ENCODE data around the gene GNA14. TPM values are rescaled to one million over a fixed set of nuclear protein-coding genes. Genes with fewer than 3 reads are reported as not detected.

The GNA14 gene
- total and polyA plus RNA-seq, 2 of the 8 experiments (the other 6 are each of a cell fraction or from before 2014, with no cell fraction given) = 3.4 to 6.3 TPM

GRCh38 chr9:77647267-77648233 is 572 bp downstream of the GNA14 start:
- Histone ChIP-seq H2BK15ac (ENCODE audit: low read length) (peak overlapping the region; percentile 61; the same call in 1 of the 2 replicates), H3K4me1 (replicated peaks in 1 of 4; ENCODE audit: control insufficient read depth in 3 of 4, insufficient read depth in 4 of 4, low read length in 3 of 4) (peaks cover 0 to 17% (median 4%) of the 10 kb centered on the region in 4 experiments; a peak in 6 of 7 replicates), H3K4ac (replicated peaks; ENCODE audit: insufficient read length, low read depth, low read length) (no peak overlapping the region), H3K23ac (ENCODE audit: insufficient read length) (no peak overlapping the region), H3K79me1 (ENCODE audit: low read depth, low read length) (no peaks in the 10 kb centered on the region), H2BK12ac (ENCODE audit: low read depth, low read length) (peak overlapping the region; percentile 84), H4K20me1 (replicated peaks in 1 of 2; ENCODE audit: control insufficient read depth in 1 of 2, insufficient read depth in 2 of 2, low read length in 2 of 2) (no peaks in the 10 kb centered on the region), H4K8ac (ENCODE audit: extremely low read depth, insufficient read depth, low read length) (peak overlapping the region; percentile 87), H2BK5ac (ENCODE audit: low read depth, low read length) (peak overlapping the region; percentile 35; the same call in 1 of the 2 replicates), H3K36me3 (ENCODE audit: control insufficient read depth in 2 of 4, insufficient read depth in 4 of 4, low read length in 3 of 4) (no peaks in the 10 kb centered on the region), H3K14ac (ENCODE audit: insufficient read length) (no peak overlapping the region), H3K23me2 (ENCODE audit: low read depth, low read length) (peaks cover 19% of the 10 kb centered on the region), H2BK120ac (replicated peaks; ENCODE audit: low read depth, low read length) (no peak overlapping the region), H4K5ac (ENCODE audit: insufficient read length, low read depth, low read length) (no peak overlapping the region), H4K91ac (replicated peaks; ENCODE audit: insufficient read length, low read length) (peak overlapping the region; percentile 5), H3K56ac (replicated peaks; ENCODE audit: insufficient read length, low read depth, low read length) (no peak overlapping the region), H2AFZ (ENCODE audit: low read length) (peak overlapping the region; percentile 94), H3K9me3 (ENCODE audit: insufficient read depth in 2 of 2, low read depth in 1 of 2, low read length in 1 of 2) (no peaks in the 10 kb centered on the region), H2AK5ac (ENCODE audit: low read depth, low read length) (no peak overlapping the region), H2BK20ac (ENCODE audit: low read length) (0 out of 2 replicates have a peak overlapping the region, but pooled peaks have one; percentile 44), H3K4me3 (ENCODE audit: extremely low read depth in 1 of 4, insufficient read depth in 2 of 4, low read depth in 3 of 4, low read length in 4 of 4) (peak overlapping the region; percentile 47 to 79 (median 75)), H3K18ac (ENCODE audit: extremely low read depth, low read length) (peak overlapping the region; percentile 71), H3K79me2 (ENCODE audit: control insufficient read depth in 1 of 2, insufficient read depth in 2 of 2, low read length in 2 of 2) (no peaks in the 10 kb centered on the region), H3K4me2 (ENCODE audit: insufficient read depth in 1 of 2, low read depth in 2 of 2, low read length in 2 of 2) (peak overlapping the region; percentile 87 to 96), H3K9ac (replicated peaks in 1 of 4; ENCODE audit: extremely low read depth in 1 of 4, low read depth in 3 of 4, low read length in 3 of 4) (peak overlapping the region in 3 of 4 experiments; percentile 34 to 69 (median 43); a peak in 5 of 7 replicates), H3K27me3 (replicated peaks in 1 of 4; ENCODE audit: control insufficient read depth in 3 of 4, extremely low read depth in 1 of 4, insufficient read depth in 3 of 4, low read length in 3 of 4) (peaks cover 6 to 32% (median 21%) of the 10 kb centered on the region in 4 experiments), H3K27ac (ENCODE audit: low read depth, low read length) (no peak overlapping the region)
- CTCF ChIA-PET (ENCODE audit: partially characterized antibody) = interaction anchor here (0.6 to 7.9 kb wide), 22 partner anchors 9 to 388 kb away, joined by 3 to 102 read pairs (median 4); no protein-coding TSS in a partner anchor
- DNase-seq (ENCODE audit: low read depth in 1 of 2, low spot score in 2 of 2) (peak in 1 of 2 experiments; percentile 80), FAIRE-seq (no peak)
- WGBS, 2 experiments (ENCODE audit: extremely low coverage in 1 of 2, insufficient coverage in 1 of 2, insufficient read length in 1 of 2, insufficient replicate concordance in 2 of 2, low coverage in 1 of 2, low lambda C conversion rate in 2 of 2, missing lambda C conversion rate in 1 of 2) = 12% methylated on average over 79 of the region's 83 CpGs; no CpG with 5 or more reads in 1 of the 2 experiments
- POLR2A ChIA-PET (ENCODE audit: partially characterized antibody) = interaction anchor here (0.7 to 1.5 kb wide), 3 partner anchors 9 to 207 kb away, joined by 3 read pairs; no protein-coding TSS in a partner anchor
- TF ChIP-seq, protein P1, sequence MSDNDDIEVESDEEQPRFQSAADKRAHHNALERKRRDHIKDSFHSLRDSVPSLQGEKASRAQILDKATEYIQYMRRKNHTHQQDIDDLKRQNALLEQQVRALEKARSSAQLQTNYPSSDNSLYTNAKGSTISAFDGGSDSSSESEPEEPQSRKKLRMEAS (IDR thresholded peaks at IDR 0.05) = no peak; the same call in 1 of the 2 replicates
- TF ChIP-seq SUZ12 (IDR thresholded peaks at IDR 0.05; ENCODE audit: low read length) (peak; percentile 96), TBP (IDR thresholded peaks at IDR 0.05; ENCODE audit: low read depth, low read length) (no peak), JUN (IDR thresholded peaks at IDR 0.05; ENCODE audit: low read depth, low read length) (no peak), SRF (IDR thresholded peaks at IDR 0.05; ENCODE audit: low read depth, low read length) (0 out of 2 replicates have a peak, but pooled peaks have one; percentile 11), TAF7 (optimal IDR thresholded peaks at IDR 0.05; ENCODE audit: borderline replicate concordance, low read depth, low read length) (peak; percentile 20), NRF1 (IDR thresholded peaks at IDR 0.05; ENCODE audit: low read depth, low read length) (no peak)
- TF ChIP-seq, protein P2, sequence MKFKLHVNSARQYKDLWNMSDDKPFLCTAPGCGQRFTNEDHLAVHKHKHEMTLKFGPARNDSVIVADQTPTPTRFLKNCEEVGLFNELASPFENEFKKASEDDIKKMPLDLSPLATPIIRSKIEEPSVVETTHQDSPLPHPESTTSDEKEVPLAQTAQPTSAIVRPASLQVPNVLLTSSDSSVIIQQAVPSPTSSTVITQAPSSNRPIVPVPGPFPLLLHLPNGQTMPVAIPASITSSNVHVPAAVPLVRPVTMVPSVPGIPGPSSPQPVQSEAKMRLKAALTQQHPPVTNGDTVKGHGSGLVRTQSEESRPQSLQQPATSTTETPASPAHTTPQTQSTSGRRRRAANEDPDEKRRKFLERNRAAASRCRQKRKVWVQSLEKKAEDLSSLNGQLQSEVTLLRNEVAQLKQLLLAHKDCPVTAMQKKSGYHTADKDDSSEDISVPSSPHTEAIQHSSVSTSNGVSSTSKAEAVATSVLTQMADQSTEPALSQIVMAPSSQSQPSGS (IDR thresholded peaks at IDR 0.05; ENCODE audit: low read length) = no peak

Measured in H1 (cell line).